Renal cortical epithelial cell (primary cell): ENCODE data around the gene ARHGAP25. TPM values are rescaled to one million over a fixed set of nuclear protein-coding genes. Genes with fewer than 3 reads are reported as not detected.

Source experiments
- DNase-seq: peaks from one replicate; pipeline ENCODE4 v3.0.0-alpha.2; 2011; ENCODE audit warnings: low read depth
- total RNA-seq: library from RNA; depleted of rRNA; stranded (reverse); fragments of >200 nt; gene quantifications from 2 replicates; pipeline ENCODE4 v1.2.3, GENCODE V29; 2014

The ARHGAP25 gene, protein sequence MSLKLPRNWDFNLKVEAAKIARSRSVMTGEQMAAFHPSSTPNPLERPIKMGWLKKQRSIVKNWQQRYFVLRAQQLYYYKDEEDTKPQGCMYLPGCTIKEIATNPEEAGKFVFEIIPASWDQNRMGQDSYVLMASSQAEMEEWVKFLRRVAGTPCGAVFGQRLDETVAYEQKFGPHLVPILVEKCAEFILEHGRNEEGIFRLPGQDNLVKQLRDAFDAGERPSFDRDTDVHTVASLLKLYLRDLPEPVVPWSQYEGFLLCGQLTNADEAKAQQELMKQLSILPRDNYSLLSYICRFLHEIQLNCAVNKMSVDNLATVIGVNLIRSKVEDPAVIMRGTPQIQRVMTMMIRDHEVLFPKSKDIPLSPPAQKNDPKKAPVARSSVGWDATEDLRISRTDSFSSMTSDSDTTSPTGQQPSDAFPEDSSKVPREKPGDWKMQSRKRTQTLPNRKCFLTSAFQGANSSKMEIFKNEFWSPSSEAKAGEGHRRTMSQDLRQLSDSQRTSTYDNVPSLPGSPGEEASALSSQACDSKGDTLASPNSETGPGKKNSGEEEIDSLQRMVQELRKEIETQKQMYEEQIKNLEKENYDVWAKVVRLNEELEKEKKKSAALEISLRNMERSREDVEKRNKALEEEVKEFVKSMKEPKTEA
- total RNA-seq: 0.35 and 1.2 TPM in 2 replicates

DNA sequence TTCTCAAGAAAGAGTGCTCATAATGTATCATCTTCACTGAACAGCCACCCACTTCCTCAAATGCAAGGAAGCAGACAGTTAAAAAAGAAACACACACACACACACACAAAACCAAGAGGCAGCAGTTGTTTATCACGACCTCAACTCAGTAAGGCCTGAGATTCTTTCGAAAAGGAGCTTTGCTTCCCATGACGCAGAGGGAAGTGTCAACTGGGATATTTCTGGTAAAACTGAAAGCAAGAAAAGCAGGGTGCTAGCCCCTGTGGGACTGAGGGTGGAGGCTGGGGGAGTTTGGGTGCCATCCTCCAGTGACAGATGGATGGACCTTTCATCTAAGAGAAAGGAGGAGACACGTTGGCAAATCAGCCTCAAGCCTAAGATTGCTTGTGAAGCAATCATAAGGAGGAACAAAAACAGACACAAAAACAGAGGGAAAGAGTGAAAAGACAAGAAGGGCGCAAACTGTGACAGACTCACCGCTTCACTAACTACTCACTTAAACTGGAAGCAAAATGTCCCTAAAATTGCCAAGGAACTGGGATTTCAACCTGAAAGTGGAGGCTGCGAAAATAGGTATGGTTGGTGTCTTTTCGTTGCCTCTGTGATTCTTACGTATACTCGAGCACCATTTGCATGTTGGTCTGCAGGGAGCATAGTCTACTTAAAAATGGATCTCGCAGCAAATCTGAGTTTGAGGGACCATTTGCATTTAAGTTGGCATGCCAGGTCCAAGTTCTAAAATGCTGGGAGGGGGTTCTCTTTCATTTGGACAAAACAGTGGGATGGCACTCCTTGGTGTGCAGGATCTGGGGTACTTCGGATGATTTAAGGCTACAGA, at the start of gene ARHGAP25:
ARHGAP25 (plus strand) TSS at position 124 of the 838 bp plus-strand sequence; CDS start at position 513, 389 bp downstream.
- DNase-seq: no peak

GRCh38 chr2:68686178-68686577, 48.4 kb upstream of the ARHGAP25 start:
- DNase-seq: no peak

GRCh38 chr2:68687018-68687417, 47.6 kb upstream of the ARHGAP25 start:
- DNase-seq: no peak

- no peak for DNase-seq
Measured at GRCh38 chr2:68689553-68690537, 44.8 kb upstream of the ARHGAP25 start.

- no peak for DNase-seq
Measured at GRCh38 chr2:68690851-68691250, 43.8 kb upstream of the ARHGAP25 start.

DNA sequence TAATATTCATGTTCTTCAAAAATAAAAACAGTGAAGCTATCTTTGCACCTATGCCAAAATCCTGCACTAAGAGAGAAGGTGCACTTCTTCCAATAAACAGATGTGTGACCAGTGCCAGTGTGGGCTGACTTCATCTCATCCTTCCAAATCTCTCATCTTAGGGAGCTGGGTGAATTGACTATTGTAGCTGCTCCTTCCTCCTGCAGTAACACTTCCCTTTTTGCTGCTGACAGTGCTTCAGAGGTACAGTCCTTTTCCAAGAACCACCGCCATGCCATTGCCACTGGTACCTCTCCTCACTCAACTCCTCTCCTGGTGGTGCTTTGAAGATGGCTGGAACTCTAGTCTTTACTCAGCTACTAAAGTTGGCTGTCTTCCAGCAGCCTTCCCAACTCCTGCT, 42.1 kb upstream of the ARHGAP25 start:
- DNase-seq: no peak

GRCh38 chr2:68693951-68694350, 40.7 kb upstream of the ARHGAP25 start:
- no peak for DNase-seq

DNA sequence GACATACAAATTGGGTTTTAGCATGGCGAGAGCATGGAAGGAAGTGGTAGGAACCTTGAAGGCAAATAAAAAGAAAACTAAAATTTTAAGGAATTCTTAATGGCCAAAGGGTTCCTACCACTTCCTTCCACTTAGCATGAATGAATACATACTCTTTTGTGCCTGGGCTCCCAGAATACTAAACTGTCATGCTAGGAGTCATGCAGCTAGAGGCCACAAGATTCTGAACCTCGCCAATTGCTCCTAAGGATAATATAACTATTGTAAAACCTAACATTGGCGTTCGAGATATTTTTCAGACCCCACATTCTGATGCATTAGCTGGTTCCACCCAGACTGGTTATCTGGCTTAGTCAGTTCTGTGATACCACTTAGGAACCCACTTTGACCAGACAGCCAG, 38.6 kb upstream of the ARHGAP25 start:
- DNase-seq: no peak

GRCh38 chr2:68696554-68696953, 38.1 kb upstream of the ARHGAP25 start:
- no peak for DNase-seq

DNA sequence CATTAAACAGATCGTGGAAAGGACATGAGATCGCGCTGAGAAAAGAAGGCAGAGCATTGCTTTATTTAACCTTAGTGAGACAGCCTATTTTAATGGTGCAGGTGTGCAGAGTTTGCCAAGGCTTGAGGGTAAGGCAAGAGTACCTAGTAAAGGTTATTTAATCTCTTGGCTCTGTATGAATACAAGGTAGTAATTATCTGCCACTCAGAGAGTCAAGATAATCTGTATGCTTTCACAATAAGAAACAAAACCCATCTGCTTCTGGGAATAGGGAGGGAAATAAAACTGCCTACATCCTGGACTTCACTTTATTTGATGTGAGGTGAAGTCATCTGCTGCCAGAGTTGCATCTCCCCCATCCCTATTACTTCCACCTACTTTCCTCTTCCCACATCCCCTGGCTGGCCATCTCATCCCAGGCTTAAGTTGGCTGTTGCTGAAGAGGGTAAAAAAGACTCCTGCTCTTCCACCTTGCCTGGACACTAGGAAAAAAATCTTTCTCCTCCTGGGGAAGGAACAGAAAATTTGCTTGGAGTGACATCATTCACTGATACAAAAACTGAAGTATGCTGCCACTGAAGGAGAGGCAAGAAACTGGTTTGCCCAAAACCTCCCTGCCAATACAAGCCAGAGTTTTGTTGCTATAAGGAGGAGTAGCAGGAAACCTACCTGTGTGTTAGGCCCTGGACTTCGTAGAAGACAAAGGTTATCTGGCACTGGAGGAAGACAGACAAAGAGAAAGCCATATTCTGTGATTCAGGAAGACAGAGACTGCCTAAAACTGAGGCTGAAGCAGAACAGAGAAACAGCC, 35.8 kb upstream of the ARHGAP25 start:
- no peak for DNase-seq

GRCh38 chr2:68700560-68700959, 34.1 kb upstream of the ARHGAP25 start:
- no peak for DNase-seq

- no peak for DNase-seq
Measured at GRCh38 chr2:68706637-68707036, 28.0 kb upstream of the ARHGAP25 start.

GRCh38 chr2:68708629-68709028, 26.0 kb upstream of the ARHGAP25 start:
- DNase-seq: no peak

DNA sequence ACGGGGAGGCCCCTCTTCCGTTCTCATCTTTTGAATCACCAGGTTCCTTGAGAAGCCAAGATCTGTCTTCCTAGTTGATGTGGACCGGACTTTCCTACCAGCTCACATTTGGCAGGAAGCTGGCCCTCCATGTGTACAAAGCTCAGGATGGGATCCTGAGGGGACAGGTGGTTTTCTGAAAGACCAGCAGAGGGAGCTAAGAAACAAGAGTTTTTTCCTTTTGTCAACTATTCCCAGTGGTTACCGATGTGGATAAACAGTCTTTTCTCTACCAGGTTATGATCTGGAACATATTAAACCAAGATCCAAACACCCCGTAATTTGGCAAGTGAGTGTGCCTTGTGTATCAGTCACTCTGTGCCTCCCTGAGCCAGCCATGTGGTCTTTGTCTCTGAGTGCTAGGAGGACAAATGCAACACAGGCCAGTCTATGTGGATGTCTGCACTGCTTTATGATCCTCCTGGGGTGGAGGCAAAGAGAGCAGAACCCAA, 25.1 kb upstream of the ARHGAP25 start:
- peak; percentile 47 for DNase-seq

- DNase-seq: no peak
Measured at GRCh38 chr2:68710336-68710735, 24.3 kb upstream of the ARHGAP25 start.

DNA sequence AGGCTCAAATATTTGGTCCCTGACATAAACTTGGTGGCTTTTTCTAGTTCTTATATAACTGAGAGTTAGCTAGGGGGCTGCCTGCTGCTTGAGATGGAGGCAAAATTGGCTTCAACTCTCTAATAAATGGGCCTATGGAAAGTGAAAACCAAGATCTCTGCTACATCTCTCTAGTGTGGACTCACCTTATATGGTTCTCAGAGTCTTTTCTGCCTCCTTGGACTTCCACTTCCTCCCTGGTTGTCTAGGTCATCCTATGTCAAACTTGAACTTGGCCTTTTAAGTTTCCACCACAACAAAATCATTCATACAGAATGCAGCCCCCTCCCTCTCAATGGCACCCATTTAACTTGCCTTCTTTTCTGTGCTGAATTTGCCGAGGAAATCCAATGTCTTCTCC, 23.9 kb upstream of the ARHGAP25 start:
- no peak for DNase-seq

- DNase-seq: no peak
Measured at GRCh38 chr2:68714866-68715265, 19.7 kb upstream of the ARHGAP25 start.

DNA sequence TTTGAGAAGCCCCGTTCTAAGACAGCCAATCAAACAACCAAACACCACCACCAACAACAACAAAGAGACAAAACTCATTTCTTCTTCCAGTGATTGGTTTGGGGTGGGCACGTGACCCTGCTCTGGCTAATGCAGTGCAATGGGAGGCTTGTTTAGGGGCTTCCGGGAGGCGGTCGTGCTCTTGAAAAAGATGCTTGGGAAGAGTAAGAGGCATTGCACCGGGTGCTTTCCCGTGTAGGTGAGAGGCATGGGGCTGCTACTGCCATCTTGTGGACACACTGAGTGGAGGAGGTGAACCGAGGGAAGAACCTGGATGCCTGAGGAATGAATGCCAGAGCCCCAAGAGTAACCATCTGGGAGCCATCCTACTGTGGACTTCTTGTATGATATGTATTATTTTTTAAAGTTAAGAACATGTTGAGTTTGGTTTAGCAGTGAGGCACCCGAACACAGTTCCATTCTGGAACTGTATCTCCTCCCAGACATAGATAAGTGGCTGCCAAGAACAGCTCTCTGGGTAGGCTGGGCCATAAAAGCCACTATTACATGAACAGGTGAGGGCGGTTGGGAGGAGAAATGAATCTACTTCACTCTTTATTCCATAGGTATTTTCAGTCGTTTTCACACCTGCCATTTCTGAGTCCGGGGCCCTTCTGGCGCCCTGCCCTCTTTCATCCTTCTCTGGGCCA, 19.1 kb upstream of the ARHGAP25 start:
- DNase-seq: peak; percentile 51

DNA sequence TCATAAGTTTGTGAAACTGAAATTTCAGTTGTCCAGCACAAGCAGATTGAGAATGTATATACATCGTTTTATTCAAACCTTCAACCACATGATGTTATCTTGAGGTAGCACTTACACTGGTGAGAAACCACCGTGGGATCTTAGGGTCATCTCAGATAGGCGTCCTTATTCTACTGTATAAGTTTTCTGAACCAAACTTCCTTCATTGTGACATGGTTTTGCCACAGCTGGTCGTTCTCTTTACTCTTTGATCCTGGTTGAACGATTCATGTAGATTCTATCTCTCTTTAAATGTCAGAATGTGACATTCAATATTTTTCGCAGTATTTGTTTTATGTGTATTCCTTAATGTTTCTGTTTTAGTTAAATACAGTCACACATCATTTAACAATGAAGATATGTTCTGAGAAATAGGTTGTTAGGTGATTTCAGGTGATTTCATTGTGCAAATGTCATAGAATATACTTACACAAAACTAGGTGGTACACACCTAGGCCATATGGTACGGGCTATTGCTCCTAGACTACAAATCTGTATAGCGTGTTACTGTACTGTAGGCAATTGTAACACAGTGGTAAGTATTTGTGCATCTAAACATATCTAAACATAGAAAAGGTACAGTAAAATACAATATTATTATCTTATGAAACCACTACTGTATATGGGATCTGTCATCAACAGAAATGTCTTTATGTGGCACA, 17.9 kb upstream of the ARHGAP25 start:
- DNase-seq: no peak
